ENCODE measurements around the gene TBC1D22A.

TBC1D22A gene

DNA sequence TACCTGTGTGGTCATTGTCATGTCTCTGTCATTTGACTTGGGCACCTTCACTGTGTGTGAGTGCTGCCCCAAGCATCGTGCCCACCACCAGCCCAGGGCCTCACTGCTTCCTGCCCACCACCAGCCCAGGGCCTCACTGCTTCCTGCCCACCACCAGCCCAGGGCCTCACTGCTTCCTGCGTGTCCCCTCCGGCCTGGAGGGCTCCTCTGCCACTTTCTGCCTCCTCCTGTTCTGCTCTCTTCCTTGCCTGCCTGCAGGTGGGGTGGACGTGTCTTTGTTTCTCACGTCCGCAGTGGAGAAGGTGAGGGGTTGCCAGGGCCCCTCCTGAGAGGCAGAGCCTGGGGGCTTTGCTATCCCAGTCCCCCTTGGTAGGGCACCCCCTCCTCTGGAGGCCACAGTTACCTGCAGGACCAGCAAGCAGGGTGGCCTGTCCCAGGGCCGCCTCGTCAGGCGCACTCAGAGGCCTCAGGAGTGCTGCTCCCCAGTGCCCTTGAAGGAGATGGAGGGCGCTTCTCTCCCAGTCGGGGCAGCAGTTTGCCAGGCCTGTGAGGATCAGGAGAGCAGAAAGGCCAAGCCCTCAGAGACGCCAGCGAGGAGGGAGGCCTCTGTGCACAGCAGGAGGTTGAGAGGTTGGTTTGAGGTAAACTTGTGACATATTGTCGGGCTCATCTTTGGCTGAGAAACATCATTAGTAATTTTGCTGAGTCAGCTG lies 290.7 kb downstream of the TBC1D22A start:
- FAIRE-seq: no peak

DNA sequence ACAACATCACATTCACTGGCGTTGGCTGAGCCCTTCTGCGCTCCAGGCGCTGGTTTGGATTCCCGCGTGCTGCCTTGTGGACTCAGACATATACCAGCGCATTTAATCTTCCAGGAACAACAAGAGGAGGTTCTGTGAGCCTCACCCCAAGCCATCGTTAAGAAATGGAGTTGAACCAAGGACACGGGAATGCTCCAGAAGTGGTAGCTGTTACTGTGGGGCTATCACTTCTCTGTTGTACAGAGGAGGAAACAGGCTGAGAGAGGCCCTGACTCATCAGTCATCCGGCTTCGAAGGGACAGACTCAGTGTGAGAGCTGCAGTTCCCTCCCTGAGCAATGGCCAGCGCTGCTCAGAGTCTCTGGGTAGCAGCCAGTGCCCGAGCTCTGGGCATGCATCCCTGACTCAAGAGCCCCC lies 291.3 kb downstream of the TBC1D22A start:
- FAIRE-seq: no peak

- FAIRE-seq: no peak
Observed at GRCh38 chr22:47054231-47055072, 292.0 kb downstream of the TBC1D22A start.

DNA sequence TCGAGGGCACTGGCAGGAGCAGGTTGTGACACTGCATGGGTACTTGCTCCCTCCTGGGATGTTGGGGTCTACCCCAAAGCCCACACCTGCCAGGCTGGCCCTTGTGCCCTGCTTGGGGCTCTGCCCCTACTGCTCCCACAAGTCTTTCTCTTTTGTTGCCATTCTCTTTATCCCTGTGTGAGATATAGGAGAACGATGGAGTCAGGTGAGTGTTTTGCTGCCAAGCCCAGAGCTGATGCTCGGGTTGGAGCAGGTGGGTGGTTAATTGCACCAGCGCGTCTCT lies 292.6 kb downstream of the TBC1D22A start:
- FAIRE-seq: no peak

DNA sequence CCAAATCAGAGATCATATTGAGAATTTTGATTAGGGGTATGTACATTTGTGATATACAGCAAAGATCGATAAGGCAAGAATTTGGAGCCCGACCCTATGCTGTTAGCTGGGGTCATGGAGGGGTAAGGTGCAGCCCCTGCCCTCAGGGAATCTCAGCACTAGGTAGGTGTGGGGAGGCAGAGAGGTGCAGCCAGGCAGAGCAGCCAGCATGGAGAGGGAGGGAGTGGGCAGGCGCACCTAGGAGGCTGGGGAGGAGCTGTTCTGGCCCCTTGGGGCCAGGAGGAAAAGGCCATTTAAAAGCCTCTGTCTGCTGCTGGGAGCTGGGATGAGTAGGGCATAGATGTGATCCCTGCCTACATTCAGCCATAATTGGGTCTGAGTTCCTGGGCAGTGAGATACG lies 293.0 kb downstream of the TBC1D22A start:
- no peak for FAIRE-seq

DNA sequence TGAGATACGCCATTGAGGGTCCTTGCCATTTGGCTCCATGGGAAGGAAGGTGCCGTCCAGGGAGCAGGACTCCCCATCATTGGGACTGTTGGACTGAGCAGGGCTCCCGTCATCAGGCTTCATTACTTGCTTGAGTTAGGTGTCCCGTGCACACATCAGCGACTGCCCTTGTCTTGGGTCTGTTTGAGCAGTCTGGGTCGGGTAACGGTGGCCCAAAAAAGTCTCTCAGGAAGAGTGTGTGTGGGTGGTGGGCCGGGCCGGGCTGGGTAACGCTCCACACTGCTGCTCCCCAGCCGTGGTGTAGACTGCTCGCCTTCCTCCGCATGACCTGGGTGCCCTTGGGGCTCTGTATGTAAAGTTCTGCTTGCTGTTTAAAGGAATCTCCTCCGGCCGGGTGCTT lies 293.5 kb downstream of the TBC1D22A start:
- no peak for FAIRE-seq

GRCh38 chr22:47056361-47056760 lies 293.9 kb downstream of the TBC1D22A start:
- no peak for FAIRE-seq

- FAIRE-seq: no peak
Observed at GRCh38 chr22:47056776-47057470, 294.5 kb downstream of the TBC1D22A start.

GRCh38 chr22:47057916-47058585 lies 295.6 kb downstream of the TBC1D22A start:
- FAIRE-seq: no peak

DNA sequence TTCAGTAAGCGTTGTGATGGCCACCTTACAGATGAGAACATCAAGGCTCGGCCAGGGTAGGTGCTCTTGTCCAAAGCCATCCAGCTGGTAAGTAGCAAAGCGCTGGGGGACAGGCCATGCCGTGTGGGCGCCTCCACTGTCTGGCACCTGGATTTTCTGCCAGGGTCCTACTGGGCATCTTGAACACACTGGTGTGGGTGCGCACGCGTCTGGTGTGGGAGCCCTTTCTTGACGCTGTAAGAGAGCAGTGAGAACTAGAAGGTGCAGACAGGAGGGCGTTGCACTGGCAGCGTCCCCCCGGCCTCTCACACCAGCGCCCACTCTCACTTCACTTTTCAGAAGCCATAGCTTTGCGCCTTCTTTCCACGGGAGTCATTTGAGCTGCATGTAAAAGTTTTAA lies 296.6 kb downstream of the TBC1D22A start:
- FAIRE-seq: no peak

GRCh38 chr22:47059701-47060161 lies 297.3 kb downstream of the TBC1D22A start:
- no peak for FAIRE-seq

- FAIRE-seq: no peak
Observed at GRCh38 chr22:47060718-47061117, 298.3 kb downstream of the TBC1D22A start.

DNA sequence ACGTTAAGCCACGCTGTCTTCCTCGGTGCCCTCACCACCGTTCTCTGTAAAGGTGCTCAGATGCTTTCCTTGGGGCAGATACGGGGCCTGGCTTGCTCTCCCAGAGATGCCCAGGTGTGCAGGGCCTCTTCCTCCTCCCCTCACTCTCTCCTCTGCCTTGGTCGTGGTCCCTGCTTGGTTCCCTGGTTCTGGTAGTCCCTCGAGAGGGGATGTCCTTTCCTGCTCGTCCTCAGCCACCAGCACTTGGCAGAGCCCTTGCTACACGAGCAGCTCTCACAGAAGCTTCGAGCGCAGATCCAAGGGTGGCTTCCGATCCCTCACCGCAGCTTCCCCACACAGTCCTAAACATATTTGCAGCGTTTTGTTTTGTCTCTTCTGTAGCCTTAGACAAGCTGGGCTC lies 298.8 kb downstream of the TBC1D22A start:
- FAIRE-seq: no peak

- no peak for FAIRE-seq
Observed at GRCh38 chr22:47062126-47062525, 299.7 kb downstream of the TBC1D22A start.

DNA sequence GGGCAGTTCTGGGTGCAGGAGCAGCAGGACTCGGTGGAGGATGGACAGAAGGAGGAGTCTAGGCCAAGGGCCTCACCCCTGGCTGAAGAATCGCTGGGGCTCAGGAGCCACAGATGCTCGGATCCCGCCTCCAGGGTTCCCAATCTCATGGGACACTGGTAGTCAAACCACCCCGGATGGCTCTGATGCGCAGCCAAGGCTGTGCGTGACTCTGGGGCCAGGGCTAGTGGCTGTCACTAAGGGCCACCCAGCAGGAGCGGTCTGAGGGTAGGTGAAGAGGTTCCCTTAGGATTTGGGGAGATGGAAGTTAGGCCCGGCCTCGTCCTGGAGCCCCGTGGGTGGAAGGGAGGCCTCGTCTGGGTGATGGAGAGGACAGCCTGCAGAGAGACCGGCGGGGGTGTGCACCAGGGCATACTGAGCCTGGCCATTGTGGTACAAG lies 300.6 kb downstream of the TBC1D22A start:
- no peak for FAIRE-seq

- no peak for FAIRE-seq
Observed at GRCh38 chr22:47063606-47064005, 301.2 kb downstream of the TBC1D22A start.

- no peak for FAIRE-seq
Observed at GRCh38 chr22:47064016-47064415, 301.6 kb downstream of the TBC1D22A start.

- FAIRE-seq: no peak
Observed at GRCh38 chr22:47064416-47064815, 302.0 kb downstream of the TBC1D22A start.

GRCh38 chr22:47065756-47066615 lies 303.5 kb downstream of the TBC1D22A start:
- FAIRE-seq: no peak

GRCh38 chr22:47066616-47066905 lies 304.1 kb downstream of the TBC1D22A start:
- FAIRE-seq: no peak

- no peak for FAIRE-seq
Observed at GRCh38 chr22:47067321-47067890, 305.0 kb downstream of the TBC1D22A start.

Measured in A204.1 (cell line).